Loucy (cell line): ENCODE results near the gene WWOX.

Experiments
- H2AFZ ChIP-seq: fragments of 200-600 bp; sonication (generic); 2 replicates; pipeline ENCODE4 v1.6.0; 2016; ENCODE audit warnings: antibody characterized with exemption, mild to moderate bottlenecking, low read length, moderate library complexity
- H3F3A ChIP-seq: fragments of 200-600 bp; 2 replicates; pipeline ENCODE4 v1.6.0; 2016; ENCODE audit warnings: antibody characterized with exemption, low read depth, mild to moderate bottlenecking
- H3K27me3 ChIP-seq: fragments of 200-600 bp; sonication (generic); 2 replicates; pipeline ENCODE4 v1.6.1; 2014; ENCODE audit warnings: low read length, mild to moderate bottlenecking; ENCODE audit not compliant: insufficient read depth, poor library complexity, severe bottlenecking
- H3K36me3 ChIP-seq: fragments of 200-600 bp; sonication (generic); 2 replicates; pipeline ENCODE4 v1.6.1; 2016; ENCODE audit warnings: low read length; ENCODE audit not compliant: insufficient read depth
- H3K4me1 ChIP-seq: fragments of 200-600 bp; sonication (generic); 2 replicates; pipeline ENCODE4 v1.5.1; 2014; ENCODE audit warnings: low read length, mild to moderate bottlenecking; ENCODE audit not compliant: insufficient read depth, poor library complexity, severe bottlenecking
- H3K4me2 ChIP-seq: fragments of 200-600 bp; sonication (generic); 2 replicates; pipeline ENCODE4 v1.6.0; 2014; ENCODE audit warnings: antibody characterized with exemption, low read length, low read depth, mild to moderate bottlenecking; ENCODE audit not compliant: poor library complexity, severe bottlenecking
- H3K4me3 ChIP-seq: fragments of 200-600 bp; sonication (generic); 2 replicates; pipeline ENCODE4 v1.5.1; 2014; ENCODE audit warnings: low read length, mild to moderate bottlenecking, mixed read lengths; ENCODE audit not compliant: poor library complexity, severe bottlenecking
- H3K79me2 ChIP-seq: fragments of 200-600 bp; sonication (generic); 2 replicates; pipeline ENCODE4 v1.6.1; 2014; ENCODE audit warnings: low read length; ENCODE audit not compliant: insufficient read depth
- H3K9ac ChIP-seq: fragments of 200-600 bp; sonication (generic); 2 replicates; pipeline ENCODE4 v1.6.0; 2014; ENCODE audit warnings: mild to moderate bottlenecking, low read depth, low read length, moderate library complexity; ENCODE audit not compliant: poor library complexity, severe bottlenecking
- H3K9me2 ChIP-seq: fragments of 200-600 bp; sonication (generic); replicated peaks from 2 replicates; pipeline ENCODE4 v1.6.1; 2016; ENCODE audit warnings: low read depth, low read length, mixed read lengths
- H3K9me3 ChIP-seq: fragments of 200-600 bp; sonication (generic); 2 replicates; pipeline ENCODE4 v1.6.1; 2014; ENCODE audit warnings: mild to moderate bottlenecking, antibody characterized with exemption, low read length, low read depth; ENCODE audit not compliant: insufficient read depth
- H4K20me1 ChIP-seq: fragments of 200-600 bp; sonication (generic); 2 replicates; pipeline ENCODE4 v1.6.0; 2014; ENCODE audit warnings: antibody characterized with exemption, low read length, mild to moderate bottlenecking; ENCODE audit not compliant: insufficient read depth, poor library complexity, severe bottlenecking
- CTCF ChIP-seq: fragments of 200-600 bp; sonication (generic); conservative IDR thresholded peaks from 2 replicates; pipeline ENCODE4 v1.5.1; 2014; ENCODE audit warnings: mild to moderate bottlenecking, antibody characterized with exemption, low read length
- EZH2phosphoT487 ChIP-seq: fragments of 200-600 bp; IDR thresholded peaks from 2 replicates; pipeline ENCODE4 v1.6.1; 2018; ENCODE audit warnings: antibody characterized with exemption, mild to moderate bottlenecking, moderate library complexity, borderline replicate concordance

Gene WWOX

GRCh38 chr16:78390092-78390491 is 290.6 kb downstream of the WWOX start:
- no peaks in the 10 kb centered on the region for H3K9me2 ChIP-seq
- H3K9ac ChIP-seq: no peak overlapping the region
- peaks cover 5% of the 10 kb centered on the region; the same call in 1 of the 2 replicates for H3K36me3 ChIP-seq
- no peak overlapping the region for H2AFZ ChIP-seq
- no peaks in the 10 kb centered on the region for H3K27me3 ChIP-seq
- no peak overlapping the region for H3K4me3 ChIP-seq
- H3K9me3 ChIP-seq: peaks cover 13% of the 10 kb centered on the region
- no peaks in the 10 kb centered on the region for H3K4me1 ChIP-seq
- TF ChIP-seq EZH2phosphoT487: no peak
- TF ChIP-seq CTCF: no peak
- no peaks in the 10 kb centered on the region for H3F3A ChIP-seq
- H3K4me2 ChIP-seq: no peak overlapping the region
- H4K20me1 ChIP-seq: no peaks in the 10 kb centered on the region
- no peaks in the 10 kb centered on the region for H3K79me2 ChIP-seq

GRCh38 chr16:78390508-78391324 is 291.3 kb downstream of the WWOX start:
- H3K9me3 ChIP-seq: peaks cover 13% of the 10 kb centered on the region
- no peaks in the 10 kb centered on the region for H3K27me3 ChIP-seq
- H2AFZ ChIP-seq: no peak overlapping the region
- no peak overlapping the region for H3K9ac ChIP-seq
- no peaks in the 10 kb centered on the region for H3K4me1 ChIP-seq
- H3K79me2 ChIP-seq: no peaks in the 10 kb centered on the region
- peaks cover 5% of the 10 kb centered on the region; the same call in 1 of the 2 replicates for H3K36me3 ChIP-seq
- H3K4me2 ChIP-seq: no peak overlapping the region
- H3F3A ChIP-seq: no peaks in the 10 kb centered on the region
- no peak overlapping the region for H3K4me3 ChIP-seq
- no peaks in the 10 kb centered on the region for H3K9me2 ChIP-seq
- TF ChIP-seq CTCF (no peak), EZH2phosphoT487 (no peak)
- no peaks in the 10 kb centered on the region for H4K20me1 ChIP-seq

GRCh38 chr16:78392585-78393195 is 293.2 kb downstream of the WWOX start:
- Histone ChIP-seq H4K20me1 (no peaks in the 10 kb centered on the region), H3K4me3 (no peak overlapping the region), H3K79me2 (no peaks in the 10 kb centered on the region), H2AFZ (no peak overlapping the region), H3F3A (no peaks in the 10 kb centered on the region), H3K9ac (no peak overlapping the region), H3K4me2 (no peak overlapping the region), H3K4me1 (peaks cover 4% of the 10 kb centered on the region), H3K9me2 (no peaks in the 10 kb centered on the region), H3K36me3 (peaks cover 5% of the 10 kb centered on the region; the same call in 1 of the 2 replicates), H3K27me3 (no peaks in the 10 kb centered on the region), H3K9me3 (peaks cover 13% of the 10 kb centered on the region)
- TF ChIP-seq CTCF (no peak), EZH2phosphoT487 (no peak)
